GM21619 (cell line): ENCODE measurements around the gene TK1.
"Not testable (repeated sequence)": the region's sequence is repeated elsewhere in the genome, so short reads cannot be mapped to it uniquely, and the experiment has no call there.

Source experiments
- ATAC-seq: cut with Tn5 transposase; IDR thresholded peaks from one replicate; pipeline ENCODE4 v1.9.1; 2021; ENCODE audit not compliant: unreplicated experiment

TK1 gene, protein sequence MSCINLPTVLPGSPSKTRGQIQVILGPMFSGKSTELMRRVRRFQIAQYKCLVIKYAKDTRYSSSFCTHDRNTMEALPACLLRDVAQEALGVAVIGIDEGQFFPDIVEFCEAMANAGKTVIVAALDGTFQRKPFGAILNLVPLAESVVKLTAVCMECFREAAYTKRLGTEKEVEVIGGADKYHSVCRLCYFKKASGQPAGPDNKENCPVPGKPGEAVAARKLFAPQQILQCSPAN

GRCh38 chr17:78186692-78187595 is at the start of gene TK1, which contains the start of gene AFMID:
Gene TK1 (minus strand): TSS chr17:78187052. CDS start chr17:78186994, 58 bp downstream.
Gene AFMID (plus strand): TSS chr17:78187362. CDS start chr17:78187371, 9 bp downstream.
- ATAC-seq: peak; percentile 90

DNA sequence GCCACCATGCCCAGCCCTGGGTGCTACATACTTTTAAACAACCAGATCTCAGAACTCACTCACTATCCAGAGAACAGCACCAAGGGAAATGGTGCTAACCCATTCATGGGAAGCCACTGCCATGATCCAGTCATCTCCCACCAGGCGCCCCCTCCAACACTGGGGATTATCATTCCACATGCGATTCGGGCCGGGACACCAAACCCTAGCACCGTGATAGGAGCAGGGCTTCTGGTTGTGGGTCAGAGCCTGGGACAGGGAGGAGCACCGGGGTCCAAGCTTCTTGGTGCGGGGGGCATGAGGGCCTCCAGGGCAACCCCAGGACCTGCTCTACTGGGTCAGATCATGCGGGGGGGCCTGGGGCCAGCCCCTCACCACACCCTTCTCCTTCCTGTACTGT is 49.0 kb upstream of the TK1 start:
- no peak for ATAC-seq

DNA sequence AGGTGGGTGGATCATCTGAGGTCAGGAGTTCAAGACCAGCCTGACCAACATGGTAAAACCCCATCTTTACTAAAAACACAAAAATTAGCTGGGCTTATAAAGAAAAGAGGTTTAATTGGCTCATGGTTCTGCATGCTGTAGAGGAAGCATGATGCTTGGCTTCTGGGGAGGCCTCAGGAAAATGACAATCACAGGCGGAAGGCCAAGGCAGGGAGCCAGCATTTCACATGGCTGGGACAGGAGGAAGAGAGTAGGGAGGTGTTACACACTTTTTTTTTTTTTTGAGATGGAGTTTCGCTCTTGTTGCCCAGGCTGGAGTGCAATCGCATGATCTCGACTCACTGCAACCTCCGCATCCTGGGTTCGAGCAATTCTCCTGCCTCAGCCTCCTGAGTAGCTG is 48.2 kb upstream of the TK1 start:
- ATAC-seq: not testable (repeated sequence)

DNA sequence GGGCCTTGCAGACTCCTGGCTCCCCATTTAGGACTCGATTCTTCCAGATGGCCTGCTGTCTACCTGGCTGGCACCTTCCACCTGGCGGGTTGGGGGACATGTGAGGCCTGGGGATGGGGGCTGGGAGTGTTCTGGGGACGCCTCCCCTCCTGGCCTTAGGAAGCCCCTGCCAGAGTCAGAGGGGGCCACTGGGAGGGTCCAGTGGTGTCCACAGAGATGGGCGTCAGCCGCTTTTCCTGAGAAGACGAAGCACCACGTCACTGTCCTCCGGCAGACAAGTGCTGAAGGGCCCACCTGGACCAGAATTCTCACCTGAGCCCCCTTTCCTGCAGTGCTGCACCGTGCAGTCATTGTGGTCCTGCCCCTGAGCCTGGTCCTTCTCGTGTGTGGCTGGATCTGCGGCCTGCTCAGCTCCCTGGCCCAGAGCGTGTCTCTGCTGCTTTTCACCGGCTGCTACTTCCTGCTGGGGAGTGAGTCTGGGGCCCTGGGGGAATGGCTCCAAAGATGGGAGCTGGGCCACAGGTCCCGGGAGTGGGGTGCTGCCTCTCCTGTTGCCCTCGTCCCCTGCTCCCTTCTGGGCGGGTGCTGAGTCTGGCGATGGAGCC is 47.5 kb upstream of the TK1 start:
- ATAC-seq: no peak

DNA sequence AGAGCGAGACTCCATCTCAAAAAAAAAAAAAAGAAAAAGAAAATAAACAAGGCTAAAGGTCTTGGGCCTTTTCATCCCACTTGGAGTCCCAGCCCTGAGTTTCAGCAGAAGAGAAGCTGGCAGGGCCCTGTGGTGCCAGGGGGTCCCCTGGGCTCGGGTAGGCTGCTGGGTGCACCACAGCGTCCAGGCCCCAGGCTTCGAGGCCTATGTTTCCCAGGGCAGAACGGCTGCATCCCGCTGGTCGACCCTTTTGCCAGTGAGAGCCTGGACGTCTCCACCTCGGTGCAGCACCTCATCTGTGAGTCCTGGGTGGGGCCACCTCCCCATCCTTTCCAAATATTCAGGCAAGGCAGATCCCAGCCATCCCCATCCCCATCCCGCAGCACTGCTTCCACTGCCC is 46.8 kb upstream of the TK1 start:
- no peak for ATAC-seq

- ATAC-seq: no peak
Measured at GRCh38 chr17:78232859-78233173, 46.0 kb upstream of the TK1 start.

GRCh38 chr17:78231991-78232858 is 45.4 kb upstream of the TK1 start:
- no peak for ATAC-seq

DNA sequence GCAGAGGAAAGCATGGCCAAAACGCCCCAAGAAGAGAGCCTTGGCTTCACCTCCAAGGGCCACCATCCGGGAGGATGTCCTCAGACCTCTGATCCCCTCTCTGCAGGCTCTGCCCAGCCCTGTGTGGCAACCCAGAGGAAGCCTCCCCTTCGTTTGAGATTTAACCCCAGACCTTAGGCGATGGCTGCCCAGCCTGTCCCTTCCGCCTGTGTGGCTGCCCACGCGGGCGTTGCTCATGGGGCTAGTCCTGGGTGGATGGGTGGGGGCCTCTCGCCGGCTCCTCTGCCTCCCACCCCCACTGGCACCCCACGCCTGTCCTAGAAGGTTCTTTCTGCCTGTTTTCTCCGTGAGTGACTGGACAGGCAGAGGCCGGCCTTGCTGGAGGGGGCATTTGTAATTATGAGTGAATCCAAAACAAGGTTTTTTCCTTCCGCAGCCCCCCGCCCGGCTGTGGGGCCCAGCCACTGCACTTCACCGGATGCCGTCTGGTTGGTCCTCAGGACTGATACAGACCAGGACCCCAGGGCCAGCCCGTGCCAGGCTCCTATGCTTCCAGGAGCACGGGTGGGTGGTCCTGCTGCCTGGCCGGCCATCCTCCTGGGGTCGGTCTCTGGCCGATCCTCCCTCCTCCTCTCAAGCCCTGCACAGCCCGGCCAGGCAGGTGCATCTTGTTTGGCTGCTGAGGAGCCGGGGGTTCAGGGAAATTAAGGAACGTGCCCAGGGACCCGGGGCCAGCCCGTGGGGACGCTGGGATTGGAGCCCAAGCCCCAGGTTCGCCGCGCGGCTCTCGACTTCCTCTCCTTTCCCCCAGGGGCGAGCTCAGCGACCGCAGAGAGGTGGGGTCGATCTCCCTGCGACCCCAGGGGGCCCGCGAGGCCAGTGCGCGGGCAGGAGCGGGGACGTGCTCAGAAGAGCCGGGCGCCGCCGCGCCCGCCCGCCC is 44.4 kb upstream of the TK1 start, which contains the start of gene TMEM235:
Gene TMEM235, plus strand, starts transcription at position 636 of the 940 bp plus-strand sequence. CDS start 393 bp downstream, outside the sequence.
- no peak for ATAC-seq

GRCh38 chr17:78230252-78230962 is 43.6 kb upstream of the TK1 start:
- ATAC-seq: no peak

DNA sequence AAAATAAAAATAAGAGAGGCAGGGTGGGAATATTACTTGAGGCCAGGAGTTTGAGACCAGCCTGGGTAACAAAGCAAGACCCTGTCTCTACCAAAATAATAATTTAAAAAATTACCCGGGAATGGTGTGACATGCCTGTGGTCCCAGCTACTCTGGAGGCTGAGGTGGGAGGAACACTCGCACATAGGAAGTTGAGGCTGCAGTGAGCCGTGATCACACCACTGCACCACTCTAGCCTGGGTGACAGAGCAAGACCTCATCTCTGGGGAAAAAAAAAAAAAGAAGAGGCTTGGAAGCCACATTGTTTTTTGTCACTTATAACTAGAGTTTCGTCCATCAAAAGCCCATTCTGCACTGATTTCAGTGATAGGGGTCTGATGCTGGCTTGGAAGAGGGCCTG is 41.3 kb upstream of the TK1 start:
- no peak for ATAC-seq

DNA sequence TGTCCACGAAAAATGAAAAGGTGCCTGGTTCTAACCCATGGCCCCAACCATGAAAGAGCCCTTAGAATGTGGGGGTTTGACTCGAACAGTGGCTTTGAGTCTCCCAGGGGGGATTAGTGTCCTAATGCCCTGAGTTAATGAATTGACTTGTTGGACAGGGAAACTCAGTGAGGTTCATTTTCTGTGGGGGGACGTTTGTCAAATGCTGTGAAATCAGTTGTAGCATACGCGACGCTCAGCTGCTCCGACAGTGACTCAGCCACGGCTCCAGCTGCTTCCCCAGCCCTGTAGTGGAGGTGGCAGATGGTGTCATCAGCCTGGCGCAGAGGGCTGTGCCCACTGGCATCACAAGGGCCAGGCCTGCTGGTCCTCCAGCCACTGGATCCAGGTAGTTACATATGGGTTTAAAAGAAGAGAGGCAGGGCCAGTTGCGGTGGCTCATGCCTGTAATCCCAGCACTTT is 40.6 kb upstream of the TK1 start:
- ATAC-seq: no peak

- no peak for ATAC-seq
Measured at GRCh38 chr17:78226759-78227454, 40.1 kb upstream of the TK1 start.

DNA sequence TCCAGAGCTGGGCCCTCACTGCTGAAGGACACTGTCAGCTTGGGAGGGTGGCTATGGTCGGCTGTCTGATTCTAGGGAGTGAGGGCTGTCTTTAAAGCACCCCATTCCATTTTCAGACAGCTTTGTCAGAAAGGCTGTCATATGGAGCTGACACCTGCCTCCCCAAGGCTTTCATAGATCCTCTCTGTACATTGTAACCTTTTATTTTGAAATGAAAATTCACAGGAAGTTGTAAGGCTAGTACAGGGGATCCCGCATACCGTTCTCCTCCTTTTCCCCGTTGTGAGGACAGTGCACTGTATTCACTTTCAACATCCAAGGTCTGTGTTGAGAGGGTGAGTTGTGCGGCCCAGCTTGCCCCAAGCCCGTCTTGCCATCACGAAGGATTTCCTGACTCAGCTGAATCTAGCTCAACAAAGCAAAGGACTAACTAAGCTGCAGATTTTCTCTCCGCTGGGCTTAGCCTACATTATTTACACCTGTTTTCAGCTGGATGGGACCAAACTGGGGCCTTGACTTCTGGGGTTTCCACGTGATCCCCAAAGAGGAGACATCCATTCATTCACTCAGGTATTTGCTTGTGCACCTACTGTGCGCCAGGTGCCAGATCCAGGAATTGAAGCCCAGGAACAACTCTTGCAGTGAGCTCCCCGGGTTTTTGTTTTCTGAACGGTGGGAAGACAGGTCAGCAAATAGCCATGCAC is 39.4 kb upstream of the TK1 start:
- no peak for ATAC-seq

- no peak for ATAC-seq
Measured at GRCh38 chr17:78225088-78225865, 38.4 kb upstream of the TK1 start.

- no peak for ATAC-seq
Measured at GRCh38 chr17:78224231-78225087, 37.6 kb upstream of the TK1 start.

- no peak for ATAC-seq
Measured at GRCh38 chr17:78223765-78224164, 36.9 kb upstream of the TK1 start.
